ENCODE data around the gene NUAK2. TPM values are rescaled to one million over a fixed set of nuclear protein-coding genes. Genes with fewer than 3 reads are reported as not detected.
A peak's percentile ranks its signal among the peaks of the same experiment; 100 is the strongest.

Gene NUAK2
- total RNA-seq, 1 donor from 2014 or later = 3.3 TPM

DNA sequence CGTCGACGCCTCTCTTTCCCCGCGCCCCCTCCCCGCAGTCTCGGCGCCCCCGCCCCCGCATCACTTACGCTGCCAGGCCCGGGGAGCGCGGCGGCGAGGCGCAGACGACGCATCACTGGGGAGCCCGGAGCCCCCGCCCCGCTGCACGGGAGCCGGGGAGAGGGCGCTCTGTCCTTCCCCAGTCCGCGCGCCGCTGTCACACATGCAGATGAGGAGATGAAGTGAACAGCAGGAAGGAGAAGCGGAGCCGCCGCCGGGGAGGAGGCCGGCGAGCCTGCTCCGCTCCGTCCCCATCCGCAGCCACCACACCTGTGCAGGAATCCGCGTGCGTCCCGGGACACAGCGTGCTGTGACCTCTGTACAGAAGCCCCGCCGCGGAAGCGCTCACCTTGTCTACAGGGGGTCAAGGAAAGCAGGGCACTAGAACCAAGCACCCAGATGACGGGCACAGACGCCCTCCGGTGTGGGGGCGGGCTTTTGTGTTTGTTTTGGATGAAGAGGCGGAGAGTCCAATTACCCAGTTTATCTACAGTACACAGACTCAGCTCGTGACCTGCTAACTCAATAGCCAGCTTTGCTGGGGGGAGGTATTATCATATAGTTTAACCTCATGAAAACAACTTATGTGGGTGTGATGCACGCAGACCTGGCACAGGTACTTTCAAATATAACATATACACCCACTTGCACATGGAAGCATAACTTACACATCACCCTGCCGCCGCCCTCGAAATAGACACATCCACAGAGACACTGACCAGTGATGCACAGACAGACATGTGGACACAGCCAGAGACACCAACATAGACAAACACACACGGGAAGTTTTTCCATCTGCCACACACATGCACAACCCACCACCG is 22.8 kb upstream of the NUAK2 start:
- Mint-ChIP-seq H3K27me3 (ENCODE audit: low read depth) (peaks cover 10% of the 10 kb centered on the region), H3K4me1 (ENCODE audit: low read depth) (peaks cover 11% of the 10 kb centered on the region), H3K27ac (ENCODE audit: unreplicated experiment) (no peak overlapping the region), H3K9me3 (ENCODE audit: low read depth) (no peaks in the 10 kb centered on the region), H3K36me3 (ENCODE audit: low read depth) (no peaks in the 10 kb centered on the region), H3K4me3 (ENCODE audit: unreplicated experiment) (peak overlapping the region; percentile 59)
- no peak for DNase-seq (ENCODE audit: low spot score)
- TF ChIP-seq, protein P1, sequence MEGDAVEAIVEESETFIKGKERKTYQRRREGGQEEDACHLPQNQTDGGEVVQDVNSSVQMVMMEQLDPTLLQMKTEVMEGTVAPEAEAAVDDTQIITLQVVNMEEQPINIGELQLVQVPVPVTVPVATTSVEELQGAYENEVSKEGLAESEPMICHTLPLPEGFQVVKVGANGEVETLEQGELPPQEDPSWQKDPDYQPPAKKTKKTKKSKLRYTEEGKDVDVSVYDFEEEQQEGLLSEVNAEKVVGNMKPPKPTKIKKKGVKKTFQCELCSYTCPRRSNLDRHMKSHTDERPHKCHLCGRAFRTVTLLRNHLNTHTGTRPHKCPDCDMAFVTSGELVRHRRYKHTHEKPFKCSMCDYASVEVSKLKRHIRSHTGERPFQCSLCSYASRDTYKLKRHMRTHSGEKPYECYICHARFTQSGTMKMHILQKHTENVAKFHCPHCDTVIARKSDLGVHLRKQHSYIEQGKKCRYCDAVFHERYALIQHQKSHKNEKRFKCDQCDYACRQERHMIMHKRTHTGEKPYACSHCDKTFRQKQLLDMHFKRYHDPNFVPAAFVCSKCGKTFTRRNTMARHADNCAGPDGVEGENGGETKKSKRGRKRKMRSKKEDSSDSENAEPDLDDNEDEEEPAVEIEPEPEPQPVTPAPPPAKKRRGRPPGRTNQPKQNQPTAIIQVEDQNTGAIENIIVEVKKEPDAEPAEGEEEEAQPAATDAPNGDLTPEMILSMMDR (IDR thresholded peaks at IDR 0.05) = no peak

GRCh38 chr1:205343431-205344065 is 22.0 kb upstream of the NUAK2 start:
- no peaks in the 10 kb centered on the region for H3K36me3 Mint-ChIP-seq (ENCODE audit: low read depth)
- H3K4me1 Mint-ChIP-seq (ENCODE audit: low read depth) = peaks cover 11% of the 10 kb centered on the region
- H3K9me3 Mint-ChIP-seq (ENCODE audit: low read depth) = no peaks in the 10 kb centered on the region
- H3K4me3 Mint-ChIP-seq (ENCODE audit: unreplicated experiment) = peak overlapping the region; percentile 59
- H3K27me3 Mint-ChIP-seq (ENCODE audit: low read depth) = peaks cover 10% of the 10 kb centered on the region
- H3K27ac Mint-ChIP-seq (ENCODE audit: unreplicated experiment) = no peak overlapping the region
- TF ChIP-seq, protein P1 (IDR thresholded peaks at IDR 0.05) = peak; percentile 68
- DNase-seq (ENCODE audit: low spot score) = peak; percentile 92

DNA sequence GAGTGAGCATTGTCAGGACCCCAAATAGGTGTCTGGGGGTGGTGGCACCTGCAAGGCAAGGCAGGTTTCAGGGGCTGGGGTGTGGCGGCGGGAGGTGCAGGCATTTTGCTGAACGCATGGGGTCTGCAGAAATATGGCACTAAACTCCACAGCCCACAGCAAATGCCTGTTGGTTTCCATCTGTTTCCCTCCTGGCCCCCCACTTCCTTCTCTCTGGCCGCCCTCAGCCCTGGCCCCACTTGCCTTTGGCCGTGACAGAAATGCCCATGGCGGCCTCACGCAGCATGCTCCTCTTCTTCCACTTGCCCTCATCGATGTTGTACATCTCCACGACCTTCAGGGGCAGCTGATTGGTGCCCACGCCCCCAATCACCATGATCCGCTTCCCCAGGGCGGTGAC is 21.4 kb upstream of the NUAK2 start:
- TF ChIP-seq, protein P1 (IDR thresholded peaks at IDR 0.05) = no peak
- Mint-ChIP-seq H3K27ac (ENCODE audit: unreplicated experiment) (no peak overlapping the region), H3K4me1 (ENCODE audit: low read depth) (peaks cover 11% of the 10 kb centered on the region), H3K4me3 (ENCODE audit: unreplicated experiment) (peak overlapping the region; percentile 29), H3K36me3 (ENCODE audit: low read depth) (no peaks in the 10 kb centered on the region), H3K27me3 (ENCODE audit: low read depth) (peaks cover 10% of the 10 kb centered on the region), H3K9me3 (ENCODE audit: low read depth) (no peaks in the 10 kb centered on the region)
- DNase-seq (ENCODE audit: low spot score) = no peak

DNA sequence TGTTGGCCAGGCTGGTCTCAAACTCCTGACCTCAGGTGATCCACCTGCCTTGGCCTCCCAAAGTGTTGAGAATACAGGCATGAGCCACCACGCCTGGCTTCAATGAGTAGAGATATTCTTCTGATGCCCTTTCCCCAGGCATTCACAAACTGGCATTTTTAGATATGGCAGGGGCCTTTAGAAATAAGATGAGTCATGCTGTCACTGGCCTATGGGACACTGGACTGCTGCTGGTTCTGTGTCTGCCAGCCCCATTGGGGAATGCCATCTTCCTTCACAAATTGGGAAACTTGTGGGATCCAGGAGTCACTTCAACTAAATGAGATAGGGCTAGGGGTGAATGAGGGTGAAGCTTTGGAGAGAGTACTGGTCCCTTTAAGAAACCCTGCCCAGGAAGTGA is 19.1 kb upstream of the NUAK2 start:
- H3K4me1 Mint-ChIP-seq (ENCODE audit: low read depth) = peaks cover 8% of the 10 kb centered on the region
- peaks cover 11% of the 10 kb centered on the region for H3K27me3 Mint-ChIP-seq (ENCODE audit: low read depth)
- DNase-seq (ENCODE audit: low spot score) = no peak
- TF ChIP-seq, protein P1 (IDR thresholded peaks at IDR 0.05) = no peak
- no peaks in the 10 kb centered on the region for H3K36me3 Mint-ChIP-seq (ENCODE audit: low read depth)
- H3K4me3 Mint-ChIP-seq (ENCODE audit: unreplicated experiment) = no peak overlapping the region
- H3K27ac Mint-ChIP-seq (ENCODE audit: unreplicated experiment) = no peak overlapping the region
- no peaks in the 10 kb centered on the region for H3K9me3 Mint-ChIP-seq (ENCODE audit: low read depth)

DNA sequence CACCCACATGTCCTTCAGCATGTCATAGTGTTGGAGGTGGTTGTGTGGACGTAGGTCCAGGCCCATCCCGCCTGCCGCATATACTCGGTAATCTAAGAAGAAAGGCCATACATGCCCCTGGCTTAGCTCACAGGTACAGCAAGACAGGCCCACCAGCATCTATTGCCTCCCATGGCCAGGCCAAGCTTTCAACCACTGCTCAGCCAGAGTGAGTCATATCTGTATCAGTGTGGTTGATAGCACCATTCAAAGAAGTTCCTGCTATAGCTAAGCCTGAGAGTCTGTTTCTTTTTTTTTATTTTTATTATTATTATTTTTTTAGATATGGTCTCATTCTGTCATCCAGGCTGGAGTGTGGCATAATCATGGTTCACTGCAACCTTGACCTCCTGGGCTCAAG is 18.2 kb upstream of the NUAK2 start:
- Mint-ChIP-seq H3K4me1 (ENCODE audit: low read depth) (peaks cover 7% of the 10 kb centered on the region), H3K4me3 (ENCODE audit: unreplicated experiment) (no peak overlapping the region), H3K27ac (ENCODE audit: unreplicated experiment) (no peak overlapping the region), H3K9me3 (ENCODE audit: low read depth) (no peaks in the 10 kb centered on the region), H3K27me3 (ENCODE audit: low read depth) (peaks cover 10% of the 10 kb centered on the region), H3K36me3 (ENCODE audit: low read depth) (no peaks in the 10 kb centered on the region)
- TF ChIP-seq, protein P1 (IDR thresholded peaks at IDR 0.05) = no peak
- peak; percentile 21 for DNase-seq (ENCODE audit: low spot score)

Measured in chondrocyte (in vitro differentiated cells).